Adrenal gland (tissue), 12 donors: Measurements from ENCODE around the gene S100A13. TPM values are rescaled to one million over a fixed set of nuclear protein-coding genes. Genes with fewer than 3 reads are reported as not detected.
A peak's percentile ranks its signal among the peaks of the same experiment; 100 is the strongest.

ENCODE experiments used
- DNase-seq, 7 donors: peaks; one replicate each; pipeline ENCODE4 v3.0.0-alpha.2; 2019 to 2020
- H3K27ac ChIP-seq, 5 donors: fragments of 200-600 bp; sonication (generic) in 4 of 5; 1 replicate in 3 of 5; 2 replicates in 2 of 5; pipeline versions ENCODE4 v1.5.1 to v1.8.0; 2016 to 2020; ENCODE audit warnings: mild to moderate bottlenecking in 1 of 5
- H3K27me3 ChIP-seq: fragments of 200-600 bp; 2 replicates; pipeline ENCODE4 v1.8.0; 2021
- H3K36me3 ChIP-seq, 2 donors: fragments of 200-600 bp; replicated peaks in 1 of 2; 1 replicate in 1 of 2; 2 replicates in 1 of 2; pipeline versions ENCODE4 v1.5.1 to v1.8.0; 2018 to 2022
- H3K4me1 ChIP-seq, 2 donors: fragments of 200-600 bp; replicated peaks in 1 of 2; 1 replicate in 1 of 2; 2 replicates in 1 of 2; pipeline versions ENCODE4 v1.5.1 to v1.8.0; 2018 to 2021
- H3K4me3 ChIP-seq, 4 donors: fragments of 200-600 bp; sonication (generic) in 3 of 4; one replicate each; pipeline ENCODE4 v1.5.1; 2016 to 2018
- H3K9me3 ChIP-seq, 3 donors: fragments of 200-600 bp; sonication (generic) in 1 of 3; replicated peaks in 1 of 3; 1 replicate in 2 of 3; 2 replicates in 1 of 3; pipeline versions ENCODE4 v1.5.1 to v1.8.0; 2016 to 2021
- CTCF ChIP-seq, 6 experiments: fragments of 450-650 bp in 4 of 6; fragments of 200-600 bp in 2 of 6; sonication (generic) in 1 of 6; IDR thresholded peaks; 1 replicate in 5 of 6; 2 replicates in 1 of 6; pipeline versions ENCODE4 v1.5.1 to v1.8.0; 2016 to 2021; ENCODE audit warnings: antibody characterized with exemption in 6 of 6, mild to moderate bottlenecking in 2 of 6, moderate library complexity in 1 of 6
- POLR2A ChIP-seq, 2 donors: fragments of 450-650 bp; IDR thresholded peaks; one replicate each; pipeline ENCODE4 v1.6.1; 2017; ENCODE audit warnings: antibody characterized with exemption in 2 of 2, mild to moderate bottlenecking in 2 of 2, moderate library complexity in 1 of 2
- WGBS, 4 donors: extraction: QIAGEN DNeasy Blood & Tissue Kit in 2 of 4; methylation state at CpG; one replicate each; pipeline versions ENCODE4 v1.1.5 to v1.1.7; 2013 to 2017; 5-methylcytosine and 5-hydroxymethylcytosine counted together
- intact Hi-C, 2 donors: fragments of 100-400 bp; cut with DNase I; formaldehyde crosslinking; loops; one replicate each; pipeline versions ENCODE4 v1.14.1 to v1.15.0; 2022 to 2023
- polyA plus RNA-seq, 3 donors: library from polyadenylated mRNA; stranded (reverse); fragments of 200-250 nt in 2 of 3; fragments of 350-450 nt in 1 of 3; fragmentation: Illumina TruSeq in 1 of 3; extraction: RNeasy Lipid Tissue Mini Kit (QIAGEN cat#74804) in 1 of 3; gene quantifications; one replicate each; pipeline ENCODE4 v1.2.3, GENCODE V29; 2013 to 2014
- total RNA-seq, 9 donors: library from RNA; depleted of rRNA in 4 of 9; stranded (reverse); fragments of >200 nt in 4 of 9; fragments of 120-200 nt in 1 of 9; fragmentation: NEBNext Ultra II Directional in 1 of 9; extraction: Animal tissue kit (Norgen Biotek cat#: 25700) in 1 of 9; gene quantifications; one replicate each; pipeline versions ENCODE4 v1.1.0 to v1.2.4, GENCODE V29; 2013 to 2023
- donor health status: healthy with polysubstance abuse.
- donor health status: Bipolar disorder and iron deficiency.
- donor health status: DM: yes; HTN: yes; CAD: no.
- donor health status: DM: no; HTN: no; CAD: no.
- donor health status: DM: no; HTN: no; CAD: no.
- donor health status: DM: yes; HTN: yes; CAD: no.

The S100A13 gene
- total and polyA plus RNA-seq, 12 donors, result 57.6 to 289 (median 168) TPM

- TF ChIP-seq CTCF (IDR thresholded peaks at IDR 0.05) (no peak), POLR2A (IDR thresholded peaks at IDR 0.05) (peak in 1 of 2 donors; percentile 63)
- peak; percentile 56 to 84 (median 73) for DNase-seq
- intact Hi-C loops, result no loop called here
- WGBS, 4 donors, result 59 to 89% (median 70%) methylated on average over 3 to 9 of the region's 9 CpGs
- Histone ChIP-seq H3K27ac (peak within 1 kb of the TSS in 4 of 5 donors; percentile 44 to 85 (median 62)), H3K4me1 (peaks cover 0 to 27% of the 10 kb centered on the region in 2 donors), H3K27me3 (no peaks in the 10 kb centered on the region), H3K36me3 (no peaks in the 10 kb centered on the region), H3K9me3 (no peaks in the 10 kb centered on the region), H3K4me3 (peak within 1 kb of the TSS in 2 of 4 donors; percentile 33 to 56)
These were observed 14.5 kb downstream of the S100A13 start, which contains the start of gene S100A16 for GRCh38 chr1:153612755-153613331. S100A16 (minus strand) TSS chr1:153613137; CDS start chr1:153608151, 4,986 bp downstream.

- DNase-seq, result no peak
- no peak for TF ChIP-seq POLR2A (IDR thresholded peaks at IDR 0.05)
- no peak for TF ChIP-seq CTCF (IDR thresholded peaks at IDR 0.05)
- H3K27ac ChIP-seq, result peak overlapping the region in 4 of 5 donors; percentile 44 to 85 (median 62)
- no peaks in the 10 kb centered on the region for H3K9me3 ChIP-seq
- H3K36me3 ChIP-seq, result peaks cover 0 to 3% of the 10 kb centered on the region in 2 donors
- peaks cover 0 to 27% of the 10 kb centered on the region in 2 donors for H3K4me1 ChIP-seq
- H3K27me3 ChIP-seq, result no peaks in the 10 kb centered on the region
- peak overlapping the region in 2 of 4 donors; percentile 33 to 56 for H3K4me3 ChIP-seq
- 54 to 72% (median 63%) methylated on average over 10 to 11 of the region's 11 CpGs for WGBS, 4 donors
- intact Hi-C loops, result no loop called here
These were observed 15.1 kb downstream of the S100A13 start for GRCh38 chr1:153612111-153612754.

GRCh38 chr1:153611356-153611755 is 15.9 kb downstream of the S100A13 start:
- TF ChIP-seq CTCF (IDR thresholded peaks at IDR 0.05) (no peak), POLR2A (IDR thresholded peaks at IDR 0.05) (no peak)
- 70 to 85% (median 73%) methylated on average over 1 of the region's 1 CpG for WGBS, 4 donors
- Histone ChIP-seq H3K27me3 (no peaks in the 10 kb centered on the region), H3K4me1 (peaks cover 0 to 27% of the 10 kb centered on the region in 2 donors), H3K36me3 (peaks cover 0 to 12% of the 10 kb centered on the region in 2 donors), H3K9me3 (no peaks in the 10 kb centered on the region), H3K4me3 (peak overlapping the region in 1 of 4 donors; percentile 56), H3K27ac (peak overlapping the region in 2 of 5 donors; percentile 13 to 93)
- intact Hi-C loops, result no loop called here
- DNase-seq, result no peak

- peaks cover 0 to 27% of the 10 kb centered on the region in 2 donors for H3K4me1 ChIP-seq
- TF ChIP-seq POLR2A (IDR thresholded peaks at IDR 0.05) (no peak), CTCF (IDR thresholded peaks at IDR 0.05) (no peak)
- no peak for DNase-seq
- peak overlapping the region in 3 of 5 donors; percentile 29 to 93 (median 87) for H3K27ac ChIP-seq
- intact Hi-C loops, result no loop called here
- H3K27me3 ChIP-seq, result no peaks in the 10 kb centered on the region
- no peaks in the 10 kb centered on the region for H3K9me3 ChIP-seq
- peaks cover 0 to 12% of the 10 kb centered on the region in 2 donors for H3K36me3 ChIP-seq
- no peak overlapping the region for H3K4me3 ChIP-seq
- WGBS, 4 donors, result 77 to 91% (median 85%) methylated on average over 2 to 7 of the region's 7 CpGs
These were observed 16.4 kb downstream of the S100A13 start for GRCh38 chr1:153610811-153611301.
